LNCaP clone FGC (cell line): ENCODE measurements around the gene RGS5.
"Not testable (repeated sequence)": the region's sequence is repeated elsewhere in the genome, so short reads cannot be mapped to it uniquely, and the experiment has no call there.

Experiments used
- DNase-seq: peaks from one replicate; pipeline ENCODE4 v3.0.0-alpha.2; 2011; ENCODE audit warnings: low read depth
- H3K4me3 ChIP-seq: 2 replicates; pipeline ENCODE4 v1.5.1; 2011; ENCODE audit warnings: mild to moderate bottlenecking, low read depth, low read length, control low read depth
- CTCF ChIP-seq: IDR thresholded peaks from 2 replicates; pipeline ENCODE4 v1.5.1; 2012; ENCODE audit warnings: mild to moderate bottlenecking; ENCODE audit not compliant: control insufficient read depth, insufficient read depth; ENCODE audit errors: extremely low read depth

RGS5 gene

GRCh38 chr1:163230827-163231226 is 28.1 kb upstream of the RGS5 start:
- TF ChIP-seq CTCF, result no peak
- no peak overlapping the region for H3K4me3 ChIP-seq
- no peak for DNase-seq

GRCh38 chr1:163228271-163228670 is 25.6 kb upstream of the RGS5 start:
- not testable (repeated sequence) for H3K4me3 ChIP-seq, DNase-seq

GRCh38 chr1:163227126-163227525 is 24.4 kb upstream of the RGS5 start:
- TF ChIP-seq CTCF, result no peak
- DNase-seq, result no peak
- H3K4me3 ChIP-seq, result no peak overlapping the region

GRCh38 chr1:163213626-163214025 is 10.9 kb upstream of the RGS5 start:
- no peak overlapping the region for H3K4me3 ChIP-seq
- no peak for DNase-seq
- no peak for TF ChIP-seq CTCF

- H3K4me3 ChIP-seq, result no peak overlapping the region
- TF ChIP-seq CTCF, result no peak
- no peak for DNase-seq
Observed at GRCh38 chr1:163211667-163212066, 9.0 kb upstream of the RGS5 start.

GRCh38 chr1:163205513-163205912 is 2.8 kb upstream of the RGS5 start:
- TF ChIP-seq CTCF, result no peak
- no peak overlapping the region for H3K4me3 ChIP-seq
- DNase-seq, result no peak

- no peak for DNase-seq
- no peak overlapping the region for H3K4me3 ChIP-seq
- no peak for TF ChIP-seq CTCF
Observed at GRCh38 chr1:163203561-163203960, 845 bp upstream of the RGS5 start.

GRCh38 chr1:163201906-163202305 is 810 bp downstream of the RGS5 start:
- DNase-seq, result no peak
- no peak overlapping the region for H3K4me3 ChIP-seq
- TF ChIP-seq CTCF, result no peak
